HG02938 (cell line): ENCODE measurements around the gene PSMB4.
"Not testable (repeated sequence)": the region's sequence is repeated elsewhere in the genome, so short reads cannot be mapped to it uniquely, and the experiment has no call there.

Experiments
- ATAC-seq: cut with Tn5 transposase; IDR thresholded peaks from one replicate; pipeline ENCODE4 v1.9.1; 2021; ENCODE audit warnings: mild to moderate bottlenecking, moderate library complexity; ENCODE audit not compliant: unreplicated experiment

Gene PSMB4

GRCh38 chr1:151386002-151386401, 13.4 kb upstream of the PSMB4 start:
- ATAC-seq = no peak

- not testable (repeated sequence) for ATAC-seq
These were observed 8.9 kb upstream of the PSMB4 start for GRCh38 chr1:151390221-151391078.

- ATAC-seq = no peak
These were observed 8.3 kb upstream of the PSMB4 start for GRCh38 chr1:151391079-151391563.

- ATAC-seq = no peak
These were observed 5.8 kb upstream of the PSMB4 start for GRCh38 chr1:151393583-151393982.

DNA sequence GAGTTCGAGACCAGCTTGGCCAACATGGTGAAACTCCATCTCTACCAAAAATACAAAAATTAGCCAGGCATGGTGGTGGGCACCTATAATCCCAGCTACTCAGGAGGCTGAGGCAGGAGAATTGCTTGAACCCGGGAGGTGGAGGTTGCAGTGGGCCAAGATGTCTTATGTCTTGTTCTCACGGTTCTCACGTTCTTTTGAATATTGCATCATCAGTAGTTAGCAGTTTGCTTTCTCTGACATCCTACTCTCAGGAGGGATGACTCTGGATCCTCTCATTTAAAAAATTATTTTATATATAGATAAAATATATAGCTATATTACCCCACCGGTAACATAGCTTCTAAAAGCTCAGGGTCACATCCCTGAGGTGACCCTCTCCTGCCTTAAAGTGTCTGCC, 3.1 kb upstream of the PSMB4 start:
- ATAC-seq = not testable (repeated sequence)

- no peak for ATAC-seq
These were observed 1.9 kb downstream of the PSMB4 start for GRCh38 chr1:151401125-151401788.

- no peak for ATAC-seq
These were observed 2.5 kb downstream of the PSMB4 start for GRCh38 chr1:151401860-151402259.

GRCh38 chr1:151402764-151403163, 3.4 kb downstream of the PSMB4 start:
- no peak for ATAC-seq

- ATAC-seq = no peak
These were observed 4.2 kb downstream of the PSMB4 start for GRCh38 chr1:151403612-151404011.

DNA sequence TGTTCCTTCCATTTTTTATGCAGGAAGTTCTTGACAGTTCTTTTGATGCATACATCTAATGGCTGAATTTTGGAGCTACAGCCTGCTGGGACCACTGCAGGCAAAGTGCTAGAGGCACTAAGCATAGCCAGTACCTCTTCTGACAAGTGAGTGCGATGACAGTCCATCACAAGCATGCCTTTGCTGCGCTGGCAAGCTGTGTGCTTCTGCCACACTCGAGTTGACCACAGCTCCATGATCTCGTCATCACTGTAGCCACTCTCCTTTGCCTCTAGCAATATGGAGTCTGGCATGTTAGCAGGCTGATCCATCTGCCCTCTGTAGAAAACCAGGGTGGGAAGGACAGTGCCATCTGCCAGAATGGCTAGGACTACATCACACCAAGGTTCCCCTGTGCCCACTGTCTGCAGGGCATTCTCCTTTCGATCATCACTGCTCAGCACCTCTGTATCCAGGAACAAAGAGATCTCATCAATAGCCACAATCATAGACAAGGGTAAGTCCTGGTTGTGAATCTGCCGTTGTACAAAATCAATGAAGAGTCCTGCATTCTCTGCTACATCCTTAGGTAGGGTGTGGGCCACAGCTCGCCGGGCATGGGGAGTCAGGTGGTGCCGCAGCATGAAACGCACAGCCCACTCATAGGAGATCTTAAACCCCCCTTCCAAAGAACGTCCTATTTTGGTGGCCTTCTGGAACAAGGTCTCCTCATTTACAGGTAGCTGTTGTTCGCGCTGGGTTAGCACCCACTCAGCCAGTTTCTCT, 6.0 kb downstream of the PSMB4 start:
- no peak for ATAC-seq

DNA sequence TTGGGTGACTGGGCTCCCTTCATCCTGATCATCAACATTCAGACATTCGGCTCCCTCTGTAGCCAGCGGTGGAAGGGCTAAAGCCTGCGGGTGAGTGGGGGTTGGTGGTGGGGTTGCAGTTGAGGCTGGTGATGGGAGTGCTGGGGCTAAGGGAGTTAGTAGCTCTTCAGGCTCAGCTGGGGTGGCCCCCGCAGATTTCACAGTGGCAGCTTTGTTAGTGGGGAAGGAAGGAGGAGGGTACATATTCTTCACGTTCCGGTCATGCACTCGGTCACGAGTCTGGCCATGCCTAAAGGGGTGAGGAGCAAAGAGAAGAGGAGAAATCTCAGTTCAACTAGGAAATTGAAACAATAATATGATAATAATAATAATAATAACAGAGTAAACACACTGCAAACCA, 6.8 kb downstream of the PSMB4 start:
- ATAC-seq = no peak

GRCh38 chr1:151407304-151407703, 7.9 kb downstream of the PSMB4 start:
- ATAC-seq = no peak

- no peak for ATAC-seq
These were observed 9.5 kb downstream of the PSMB4 start for GRCh38 chr1:151408891-151409290.

DNA sequence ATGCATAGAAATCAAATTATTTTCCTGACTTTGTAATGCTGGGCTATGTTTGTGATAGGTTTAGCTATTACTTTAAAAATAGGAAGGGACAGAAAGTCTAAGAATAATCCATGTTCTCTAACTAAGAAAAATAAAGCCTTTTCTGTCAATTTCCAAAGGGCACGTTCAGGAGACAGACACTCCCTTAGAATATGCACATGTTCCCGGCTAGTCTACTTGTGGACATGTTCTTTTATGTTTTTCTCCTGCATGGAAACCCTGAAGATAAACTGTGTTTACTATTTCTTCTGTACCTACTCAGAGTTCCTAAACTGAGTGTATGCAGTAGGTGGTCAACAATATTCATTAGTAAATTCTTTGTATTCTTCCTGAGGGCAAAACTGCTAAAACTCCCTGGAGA, 12.5 kb downstream of the PSMB4 start:
- ATAC-seq = no peak

GRCh38 chr1:151416231-151416630, 16.9 kb downstream of the PSMB4 start:
- no peak for ATAC-seq

DNA sequence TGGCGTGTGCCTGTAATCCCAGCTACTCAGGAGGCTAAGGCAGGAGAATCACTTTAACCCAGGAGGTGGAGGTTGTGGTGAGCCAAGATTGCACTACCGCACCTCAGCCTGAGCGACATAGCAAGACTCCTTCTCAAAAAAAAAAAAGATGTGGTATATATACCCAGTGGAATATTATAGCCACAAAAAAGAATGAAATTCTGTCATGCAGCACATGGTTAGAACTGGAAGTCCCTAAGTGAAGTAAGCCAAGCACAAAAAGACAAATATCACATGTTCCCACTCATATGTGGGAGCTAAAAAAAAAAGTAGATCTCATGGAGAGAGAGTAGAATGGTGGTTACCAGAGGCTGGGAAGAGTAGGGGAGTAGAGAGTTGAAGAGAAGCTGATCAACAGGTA, 18.7 kb downstream of the PSMB4 start:
- ATAC-seq = no peak

DNA sequence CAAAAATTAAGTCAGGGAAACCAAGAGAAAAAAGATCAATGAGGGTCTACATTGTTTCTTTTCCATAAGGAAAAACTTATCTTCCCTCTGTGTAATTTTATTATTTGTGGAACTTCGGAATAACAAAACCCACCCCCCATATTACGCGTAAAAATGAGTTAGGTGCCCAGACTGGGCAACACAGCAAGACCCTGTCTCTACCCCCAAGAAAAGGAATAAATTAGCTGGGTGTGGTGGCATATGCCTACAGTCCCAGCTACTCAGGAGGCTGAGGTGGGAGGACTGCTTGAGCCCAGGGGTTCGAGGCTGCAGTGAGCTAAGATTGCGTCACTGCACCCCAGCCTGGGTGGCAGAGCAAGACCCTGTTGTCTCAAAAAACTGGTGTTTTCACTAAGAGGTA, 20.4 kb downstream of the PSMB4 start:
- no peak for ATAC-seq

DNA sequence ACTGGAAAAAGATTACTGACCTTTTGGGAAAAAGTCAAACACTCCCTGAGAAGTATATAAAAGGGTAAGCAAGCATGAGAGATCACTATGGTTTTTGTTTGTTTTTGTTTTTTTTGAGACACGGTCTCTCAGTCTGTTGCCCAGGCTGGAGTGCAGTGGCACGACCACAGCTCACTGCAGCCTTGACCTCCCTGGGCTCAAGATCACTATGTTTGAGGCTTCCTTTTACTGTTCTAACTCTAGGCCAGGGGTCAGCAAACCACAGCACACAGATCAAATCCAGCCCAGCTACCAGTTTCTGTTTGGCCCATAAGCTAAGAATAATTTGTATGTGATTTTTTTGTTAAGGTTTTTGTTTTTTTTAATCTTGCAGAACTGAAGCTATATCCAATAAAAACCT, 25.7 kb downstream of the PSMB4 start:
- ATAC-seq = no peak

- no peak for ATAC-seq
These were observed 28.7 kb downstream of the PSMB4 start for GRCh38 chr1:151428068-151428467.

DNA sequence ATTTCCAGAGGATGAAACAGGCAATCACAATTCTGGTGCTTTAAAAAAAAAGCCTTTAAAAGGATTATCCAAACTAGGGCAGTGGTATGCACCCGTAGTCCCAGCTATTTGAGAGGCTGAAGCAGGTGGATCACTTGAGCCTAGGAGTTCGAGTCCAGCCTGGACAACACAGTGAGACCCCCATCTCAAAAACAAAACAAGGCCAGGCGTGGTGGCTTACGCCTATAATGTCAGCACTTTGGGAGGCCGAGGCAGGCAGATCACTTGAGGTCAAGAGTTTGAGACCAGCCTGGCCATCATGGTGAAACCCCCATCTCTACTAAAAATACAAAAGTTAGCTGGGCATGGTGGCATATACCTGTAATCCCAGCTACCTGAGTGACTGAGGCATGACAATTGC, 34.5 kb downstream of the PSMB4 start:
- ATAC-seq = not testable (repeated sequence)

- ATAC-seq = no peak
These were observed 35.8 kb downstream of the PSMB4 start for GRCh38 chr1:151435174-151435573.
